ENCODE data around the gene RPP21. TPM values are rescaled to one million over a fixed set of nuclear protein-coding genes. Genes with fewer than 3 reads are reported as not detected.

RPP21 gene
- total RNA-seq, 6 donors from 2014 or later = 34.6 to 72.4 (median 45.5) TPM

DNA sequence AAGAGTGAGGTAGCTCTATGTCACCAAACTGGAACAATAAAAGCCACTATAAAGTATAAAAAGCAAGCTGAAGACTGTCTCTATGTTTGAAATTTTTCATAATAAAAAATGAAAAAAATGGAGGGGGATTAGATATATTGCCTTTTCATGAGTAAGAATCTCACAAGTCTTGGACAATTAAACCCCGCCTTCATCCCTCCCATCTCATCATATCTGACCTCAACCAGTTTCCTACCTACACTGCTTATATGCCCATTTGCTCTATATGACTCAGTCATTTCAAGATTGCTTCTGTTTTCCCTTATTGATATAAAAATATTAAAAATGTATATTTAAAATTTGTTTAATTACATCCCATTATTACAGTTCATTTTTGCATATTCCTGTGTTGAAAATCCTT lies 21.1 kb upstream of the RPP21 start:
- 91 to 97% methylated on average over 1 of the region's 1 CpG for WGBS, 2 donors
- Histone ChIP-seq H3K27me3 (no peaks in the 10 kb centered on the region), H3K36me3 (no peaks in the 10 kb centered on the region), H3K9me3 (no peaks in the 10 kb centered on the region), H3K4me3 (no peak overlapping the region), H3K4me1 (peaks cover 16 to 47% (median 27%) of the 10 kb centered on the region in 4 donors), H3K27ac (no peak overlapping the region)
- DNase-seq (no peak), ATAC-seq (ENCODE audit: low FRiP score in 2 of 2) (no peak)
- no peak for TF ChIP-seq EP300 (IDR thresholded peaks at IDR 0.05)
- no peak for TF ChIP-seq POLR2AphosphoS5 (IDR thresholded peaks at IDR 0.05)
- no peak for TF ChIP-seq CTCF (IDR thresholded peaks at IDR 0.05)
- no peak for TF ChIP-seq POLR2A (IDR thresholded peaks at IDR 0.05)

DNA sequence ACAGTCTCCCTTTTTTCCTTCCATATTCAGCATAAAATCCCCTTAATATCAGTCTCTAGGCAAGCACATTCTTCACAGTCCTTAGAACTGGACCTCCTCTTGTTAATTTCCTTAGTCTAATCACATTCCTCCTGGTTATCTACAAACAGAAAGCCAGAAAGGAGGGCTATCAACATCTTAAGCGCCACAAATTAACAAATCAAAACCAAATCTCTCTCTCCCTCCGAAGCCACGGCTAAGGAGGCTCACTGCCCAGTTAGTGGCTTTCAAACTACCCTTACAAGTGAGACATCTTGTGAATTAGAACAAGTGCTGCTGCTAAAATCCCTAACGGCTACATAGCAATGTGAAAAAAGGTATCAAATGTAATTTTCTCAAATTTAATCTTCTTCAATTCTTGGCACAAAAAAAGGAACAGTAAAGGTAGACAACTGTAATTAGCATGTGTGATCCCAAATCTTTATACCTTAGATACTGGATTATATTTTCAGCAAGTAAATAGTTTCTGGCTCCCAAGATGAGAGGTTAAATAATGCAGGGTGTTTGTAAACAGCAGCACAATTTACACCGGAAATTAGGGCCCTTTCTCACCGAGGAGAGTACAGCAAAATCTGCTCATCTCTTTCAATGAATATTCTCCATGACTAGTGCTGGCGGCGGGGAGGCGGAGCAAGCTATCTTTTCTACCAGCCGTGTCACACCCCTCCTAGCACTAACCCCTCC lies 19.6 kb upstream of the RPP21 start:
- H3K4me1 ChIP-seq = peaks cover 16 to 47% (median 26%) of the 10 kb centered on the region in 4 donors
- WGBS, 2 donors = 7 to 9% methylated on average over 10 of the region's 10 CpGs
- peaks cover 0 to 13% (median 10%) of the 10 kb centered on the region in 4 donors for H3K36me3 ChIP-seq
- peak overlapping the region; percentile 64 to 95 (median 91) for H3K4me3 ChIP-seq
- no peaks in the 10 kb centered on the region for H3K9me3 ChIP-seq
- H3K27me3 ChIP-seq = no peaks in the 10 kb centered on the region
- DNase-seq (no peak), ATAC-seq (ENCODE audit: low FRiP score in 2 of 2) (peak in 1 of 2 donors; percentile 56)
- H3K27ac ChIP-seq = peak overlapping the region in 3 of 4 donors; percentile 93 to 99 (median 97)
- TF ChIP-seq POLR2A (IDR thresholded peaks at IDR 0.05) (no peak), CTCF (IDR thresholded peaks at IDR 0.05) (no peak), EP300 (IDR thresholded peaks at IDR 0.05) (no peak), POLR2AphosphoS5 (IDR thresholded peaks at IDR 0.05) (no peak)

GRCh38 chr6:30325873-30326525 lies 19.0 kb upstream of the RPP21 start:
- Histone ChIP-seq H3K27me3 (no peaks in the 10 kb centered on the region), H3K27ac (peak overlapping the region; percentile 93 to 99 (median 98)), H3K9me3 (no peaks in the 10 kb centered on the region), H3K4me1 (peaks cover 16 to 47% (median 26%) of the 10 kb centered on the region in 4 donors), H3K36me3 (peaks cover 0 to 19% (median 16%) of the 10 kb centered on the region in 4 donors), H3K4me3 (peak overlapping the region; percentile 64 to 95 (median 91))
- peak; percentile 87 to 92 for ATAC-seq (ENCODE audit: low FRiP score in 2 of 2)
- TF ChIP-seq POLR2AphosphoS5 (IDR thresholded peaks at IDR 0.05) (peak in 1 of 2 donors; percentile 1), POLR2A (IDR thresholded peaks at IDR 0.05) (no peak)
- 1% methylated on average over 16 to 29 of the region's 29 CpGs for WGBS, 2 donors
- DNase-seq = peak in 1 of 2 donors; percentile 84

DNA sequence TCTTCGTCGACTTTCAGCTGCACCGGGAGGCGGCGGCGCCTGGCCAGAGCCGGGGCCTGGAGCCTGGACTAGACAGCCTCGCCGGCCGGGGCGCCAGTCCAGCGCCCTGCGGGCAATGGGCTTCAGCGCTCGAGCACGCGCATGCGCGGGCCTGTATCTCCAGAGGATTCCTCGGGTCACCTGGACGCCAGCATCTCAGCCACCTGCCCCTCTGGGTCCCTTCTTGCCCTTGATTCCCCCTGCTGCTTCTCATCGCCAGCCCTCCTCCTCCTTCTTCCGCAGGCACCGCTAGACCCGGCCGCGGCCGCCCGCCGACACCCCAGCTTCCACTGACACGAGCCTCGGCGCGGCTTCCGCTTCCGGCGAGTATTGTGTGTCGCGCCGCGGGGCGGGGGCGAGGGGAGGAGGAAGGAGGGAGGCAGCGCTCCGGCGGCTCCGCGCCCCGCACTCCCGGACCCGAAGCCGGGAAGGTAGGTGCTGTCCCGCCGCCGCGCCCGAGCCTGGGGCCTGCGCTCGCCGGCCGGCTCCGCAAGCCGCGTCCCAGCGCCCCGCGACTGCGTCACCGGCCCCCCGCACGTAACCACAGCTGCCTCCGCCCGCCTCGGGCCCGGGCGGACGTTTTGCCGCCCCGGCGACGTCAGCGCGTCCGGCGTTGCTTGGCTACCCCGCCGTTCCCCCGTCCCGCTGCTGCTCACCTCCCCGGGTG lies 18.3 kb upstream of the RPP21 start, which contains the start of gene TRIM39:
TSS of gene TRIM39 (plus strand) at position 402 of the 706 bp plus-strand sequence. CDS start 2,391 bp downstream, outside the sequence.
- H3K4me1 ChIP-seq = peaks cover 16 to 47% (median 26%) of the 10 kb centered on the region in 4 donors
- 0 to 2% methylated on average over 25 to 32 of the region's 90 CpGs for WGBS, 2 donors

More for the DNA sequence above, 18.3 kb upstream of the RPP21 start, which contains the start of gene TRIM39:
- Histone ChIP-seq H3K36me3 (peaks cover 0 to 26% (median 21%) of the 10 kb centered on the region in 4 donors), H3K27me3 (no peaks in the 10 kb centered on the region), H3K27ac (peak within 1 kb of the TSS; percentile 93 to 99 (median 98)), H3K4me3 (peak within 1 kb of the TSS; percentile 64 to 95 (median 91)), H3K9me3 (no peaks in the 10 kb centered on the region)
- TF ChIP-seq CTCF (IDR thresholded peaks at IDR 0.05) = peak in 1 of 6 experiments; percentile 29
- TF ChIP-seq EP300 (IDR thresholded peaks at IDR 0.05) = peak in 1 of 4 donors; percentile 67
- TF ChIP-seq POLR2AphosphoS5 (IDR thresholded peaks at IDR 0.05) = peak; percentile 77 to 87
- peak in 3 of 4 donors; percentile 76 to 94 (median 93) for TF ChIP-seq POLR2A (IDR thresholded peaks at IDR 0.05)
- ATAC-seq (ENCODE audit: low FRiP score in 2 of 2) (peak; percentile 89 to 93), DNase-seq (peak; percentile 90 to 98)

All from upper lobe of left lung (tissue), 6 donors.